Mucosa of rectum (tissue), 2 donors: ENCODE results near the gene AP3M1.

Experiments used
- H3K27ac ChIP-seq, 2 donors: one replicate each; pipeline ENCODE4 v1.7.0; 2013; ENCODE audit warnings: inconsistent platforms in 2 of 2, low read depth in 2 of 2, low read length in 2 of 2
- H3K27me3 ChIP-seq, 2 donors: one replicate each; pipeline ENCODE4 v1.7.0; 2013; ENCODE audit warnings: low read length in 2 of 2; ENCODE audit not compliant: control insufficient read depth in 2 of 2, insufficient read depth in 2 of 2
- H3K36me3 ChIP-seq, 2 donors: one replicate each; pipeline ENCODE4 v1.7.0; 2013; ENCODE audit warnings: low read length in 2 of 2; ENCODE audit not compliant: control insufficient read depth in 2 of 2, insufficient read depth in 2 of 2
- H3K4me1 ChIP-seq, 2 donors: one replicate each; pipeline ENCODE4 v1.7.0; 2013; ENCODE audit warnings: low read length in 2 of 2, mild to moderate bottlenecking in 1 of 2; ENCODE audit not compliant: control insufficient read depth in 2 of 2, insufficient read depth in 2 of 2
- H3K4me3 ChIP-seq, 2 donors: one replicate each; pipeline ENCODE4 v1.7.0; 2013; ENCODE audit warnings: low read length in 2 of 2
- H3K9ac ChIP-seq, 2 donors: one replicate each; pipeline ENCODE4 v1.7.0; 2013; ENCODE audit warnings: low read length in 2 of 2, low read depth in 1 of 2, mild to moderate bottlenecking in 1 of 2
- H3K9me3 ChIP-seq, 2 donors: one replicate each; pipeline ENCODE4 v1.7.0; 2013; ENCODE audit warnings: low read length in 2 of 2; ENCODE audit not compliant: control insufficient read depth in 2 of 2
- donor health status: healthy.
- donor health status: Normal muscosa, but diverticular disease.

AP3M1 gene

GRCh38 chr10:74075906-74076305, 74.7 kb downstream of the AP3M1 start:
- Histone ChIP-seq H3K9me3 (no peaks in the 10 kb centered on the region), H3K9ac (no peak overlapping the region), H3K27me3 (no peaks in the 10 kb centered on the region), H3K4me1 (no peaks in the 10 kb centered on the region), H3K27ac (no peak overlapping the region), H3K4me3 (no peak overlapping the region), H3K36me3 (peaks cover 23 to 30% of the 10 kb centered on the region in 2 donors)

GRCh38 chr10:74072503-74072902, 78.1 kb downstream of the AP3M1 start:
- Histone ChIP-seq H3K27ac (no peak overlapping the region), H3K9me3 (no peaks in the 10 kb centered on the region), H3K4me1 (no peaks in the 10 kb centered on the region), H3K36me3 (peaks cover 25 to 36% of the 10 kb centered on the region in 2 donors), H3K4me3 (no peak overlapping the region), H3K9ac (no peak overlapping the region), H3K27me3 (no peaks in the 10 kb centered on the region)

GRCh38 chr10:74071157-74071556, 79.5 kb downstream of the AP3M1 start:
- Histone ChIP-seq H3K9ac (no peak overlapping the region), H3K4me1 (no peaks in the 10 kb centered on the region), H3K27me3 (no peaks in the 10 kb centered on the region), H3K36me3 (peaks cover 21 to 36% of the 10 kb centered on the region in 2 donors), H3K27ac (no peak overlapping the region), H3K4me3 (no peak overlapping the region), H3K9me3 (no peaks in the 10 kb centered on the region)
